ENCODE data around the gene YTHDF1.

The YTHDF1 gene

DNA sequence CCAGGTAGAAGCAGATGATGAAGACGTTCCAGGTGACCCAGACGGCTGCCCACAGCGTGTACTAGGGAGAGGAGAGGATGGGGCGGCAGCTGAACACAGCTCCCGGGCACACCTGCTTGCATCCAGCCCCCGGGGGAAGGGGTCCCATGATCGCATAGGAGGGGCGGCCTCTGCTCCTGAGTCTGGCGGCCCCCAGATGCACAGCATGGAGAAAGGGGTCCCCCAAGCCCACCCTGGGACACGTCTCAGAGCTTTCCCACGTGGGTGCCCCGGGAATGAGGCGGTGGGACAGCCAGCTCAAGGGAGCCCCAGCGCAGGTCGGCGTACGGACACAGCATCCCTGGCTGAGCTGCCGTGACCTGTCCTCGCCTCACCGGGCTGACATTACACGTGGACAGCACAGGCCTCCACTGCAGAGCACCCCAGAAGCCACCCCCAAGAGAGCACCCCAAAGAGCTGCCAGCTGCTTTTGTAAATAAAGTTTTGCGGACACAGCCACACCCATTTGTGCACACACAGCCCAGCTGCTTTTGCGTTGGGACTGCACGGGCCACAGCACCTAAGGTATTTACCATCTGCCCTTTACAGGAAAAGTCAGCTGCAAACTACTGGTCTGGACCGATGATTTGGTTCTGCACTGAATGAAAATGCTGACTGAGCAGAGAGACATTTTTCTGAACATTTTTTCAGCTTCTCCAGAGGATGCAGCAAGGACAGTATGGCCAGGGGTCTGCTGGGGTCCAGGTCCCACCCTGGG, 33.1 kb upstream of the YTHDF1 start:
- DNase-seq (ENCODE audit: low read depth) = no peak

DNA sequence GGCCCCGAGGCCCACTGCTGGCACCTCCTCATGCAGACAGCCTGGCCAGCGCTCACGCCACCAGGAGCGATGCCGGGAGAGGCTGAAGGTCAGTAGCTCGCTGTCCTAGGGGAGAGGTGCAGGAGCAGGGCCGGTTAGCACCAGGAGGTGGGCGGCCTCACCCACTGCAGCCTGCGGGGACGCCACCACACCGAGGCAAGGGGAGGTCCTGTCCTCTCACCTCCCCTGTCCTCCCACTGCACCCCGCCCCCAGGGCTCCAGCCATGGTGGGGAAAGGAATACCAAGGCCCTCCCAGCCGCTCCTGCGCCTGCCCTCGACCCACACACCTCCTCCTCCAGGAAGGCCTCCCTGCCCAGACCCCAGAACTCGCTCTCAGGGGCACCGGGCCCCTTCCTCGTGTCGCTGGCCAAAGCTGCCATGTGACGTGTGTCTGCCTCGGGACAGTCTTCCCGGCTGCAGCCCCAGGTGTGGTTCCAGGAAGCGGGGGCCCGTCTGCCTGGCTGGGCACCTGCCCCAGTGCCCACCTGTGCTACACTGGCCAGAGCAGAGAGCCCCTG, 31.8 kb upstream of the YTHDF1 start:
- no peak for DNase-seq (ENCODE audit: low read depth)

DNA sequence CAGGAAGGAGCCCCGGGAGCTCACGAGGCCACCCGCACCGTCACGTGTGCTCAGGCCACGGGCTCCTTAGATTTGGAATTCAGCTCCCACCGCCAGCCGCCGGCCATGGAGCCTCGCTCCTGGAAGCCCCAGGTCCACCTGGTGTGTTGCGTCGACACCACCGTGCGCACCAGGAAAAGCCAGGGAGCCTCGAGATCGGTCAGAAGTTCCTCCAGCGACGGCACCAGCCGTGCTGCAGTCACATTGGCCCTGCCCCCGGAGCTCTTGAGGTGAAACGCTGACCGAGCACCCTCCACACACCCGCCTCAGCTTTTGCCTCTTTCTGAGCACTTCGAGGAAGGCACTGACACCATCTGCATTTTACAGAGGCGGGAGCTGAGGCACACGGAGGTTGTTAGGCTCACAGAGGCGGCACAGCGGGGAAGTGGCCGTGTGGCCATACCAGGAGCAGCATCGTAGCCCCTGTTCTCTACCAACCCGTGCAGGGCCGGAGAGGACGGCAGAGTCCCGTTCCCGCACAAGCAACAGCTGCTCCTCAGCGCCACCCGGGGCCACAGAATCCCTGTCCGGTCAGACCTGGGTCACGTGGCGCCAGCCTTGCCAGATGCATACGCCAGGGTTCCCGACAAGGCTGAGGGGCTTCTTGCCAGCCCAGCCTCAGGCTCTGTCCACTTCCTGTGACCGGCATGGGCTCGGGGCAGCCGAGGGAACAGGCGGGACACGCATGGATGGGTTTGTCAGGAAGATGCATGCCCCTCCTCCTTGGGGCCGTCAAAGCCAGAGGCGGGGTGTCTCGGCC, 30.8 kb upstream of the YTHDF1 start:
- no peak for DNase-seq (ENCODE audit: low read depth)

DNA sequence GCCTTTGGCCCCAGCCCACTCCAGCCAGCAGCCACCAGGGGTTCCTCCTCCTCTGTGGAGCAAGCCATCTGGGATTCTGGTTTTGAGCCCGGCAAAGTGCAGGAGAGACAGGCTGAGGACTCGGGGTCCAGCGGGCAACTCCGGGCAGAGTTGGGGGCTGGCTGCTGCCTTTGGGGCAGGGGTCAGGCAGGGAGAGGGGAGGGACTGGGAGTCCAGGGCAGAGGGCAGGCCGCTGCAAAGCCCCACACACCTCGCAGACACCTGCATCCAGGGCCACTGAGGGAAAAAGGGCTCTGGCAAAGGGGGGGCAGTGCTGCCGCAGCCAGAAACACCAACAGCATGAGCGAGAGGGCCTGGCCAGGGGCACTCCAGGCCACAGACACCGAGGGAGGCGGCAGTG, 28.5 kb upstream of the YTHDF1 start:
- no peak for DNase-seq (ENCODE audit: low read depth)

DNA sequence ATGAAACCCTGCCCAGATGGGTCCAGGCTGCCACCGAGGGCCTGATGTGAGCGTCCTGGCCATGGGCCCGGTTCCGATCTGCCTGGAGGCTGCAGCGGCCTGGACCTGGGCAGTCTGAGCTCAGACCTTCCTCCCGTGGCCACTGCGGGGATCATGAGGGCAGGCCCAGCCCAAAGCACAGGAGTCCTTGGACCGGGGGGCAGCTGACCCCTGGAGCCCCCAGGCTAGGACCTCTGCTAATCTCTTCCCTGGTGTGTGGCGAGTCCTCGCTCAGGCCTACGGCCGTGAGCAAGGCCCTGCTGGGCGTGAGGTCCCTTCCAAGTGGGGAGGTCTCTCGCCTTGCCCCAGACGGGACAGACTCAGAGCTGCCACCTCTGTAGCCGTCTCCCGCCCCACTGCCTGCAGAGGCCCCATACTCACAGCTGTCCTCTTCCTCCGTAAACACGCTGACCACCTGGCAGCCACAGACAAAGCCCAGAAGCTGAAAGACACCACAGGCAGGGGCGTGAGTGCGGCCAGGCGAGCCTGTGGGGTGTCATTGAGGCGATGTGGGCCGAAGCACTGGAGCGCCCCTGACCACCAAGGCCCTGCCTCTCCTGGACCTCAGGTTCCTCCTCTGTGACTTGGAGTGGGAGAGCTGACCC, 27.8 kb upstream of the YTHDF1 start:
- no peak for DNase-seq (ENCODE audit: low read depth)

DNA sequence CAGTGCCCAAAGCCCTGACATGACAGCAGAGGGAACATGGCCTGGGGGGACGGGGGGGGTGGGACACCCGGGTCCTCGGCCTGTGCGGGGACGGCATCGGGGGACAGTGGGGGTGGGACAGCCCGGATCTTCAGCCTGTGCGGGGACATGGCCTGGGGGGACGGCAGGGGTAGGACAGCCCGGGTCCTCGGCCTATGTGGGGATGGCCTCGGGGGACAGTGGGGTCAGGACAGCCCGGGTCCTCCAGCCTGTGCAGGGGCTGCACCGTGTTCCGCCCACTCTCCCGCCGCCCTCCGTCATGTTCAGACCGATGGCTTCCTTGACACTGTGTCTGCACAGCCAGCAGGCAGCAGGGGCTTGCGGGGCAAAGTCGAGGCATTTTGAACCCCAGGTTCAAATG, 26.8 kb upstream of the YTHDF1 start:
- no peak for DNase-seq (ENCODE audit: low read depth)

DNA sequence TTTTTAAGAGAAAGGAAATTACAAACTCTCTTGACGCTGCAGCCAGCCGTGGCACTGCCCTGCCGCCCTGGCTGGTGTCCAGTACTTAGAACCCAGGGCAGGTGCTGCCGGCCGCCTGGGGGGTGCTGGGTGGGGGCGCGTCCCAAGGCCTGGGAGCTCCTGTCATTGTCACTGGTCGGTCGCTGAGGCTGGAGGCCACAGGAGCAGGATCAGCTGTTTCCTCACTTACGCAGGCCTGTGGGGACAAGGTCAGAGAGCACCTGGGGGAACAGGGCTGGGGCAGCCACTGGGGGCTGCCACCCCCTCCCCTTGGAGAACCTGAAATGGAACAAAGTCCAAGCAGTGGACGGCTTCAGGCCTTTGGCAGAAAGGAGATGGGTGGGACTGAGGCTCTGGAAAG, 25.3 kb upstream of the YTHDF1 start:
- no peak for DNase-seq (ENCODE audit: low read depth)

DNA sequence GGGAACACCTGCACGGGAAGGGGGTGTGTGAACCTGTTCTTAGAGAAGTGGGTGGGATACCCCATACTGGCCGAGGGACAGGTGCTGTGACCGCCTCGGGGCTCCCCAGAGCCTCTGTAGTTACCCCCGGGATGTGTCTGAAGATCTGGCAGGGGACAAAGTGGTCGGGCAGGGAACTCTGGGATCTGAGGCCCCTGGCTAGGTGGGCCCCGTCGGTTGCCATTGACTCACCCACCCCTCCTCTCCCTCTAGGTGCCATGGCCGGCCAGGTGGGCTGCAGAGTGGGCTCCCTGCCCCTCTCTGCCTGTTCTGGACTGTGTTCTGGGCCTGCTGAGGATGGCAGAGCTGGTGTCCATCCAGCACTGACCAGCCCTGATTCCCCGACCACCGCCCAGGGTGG, 24.1 kb upstream of the YTHDF1 start:
- no peak for DNase-seq (ENCODE audit: low read depth)

DNA sequence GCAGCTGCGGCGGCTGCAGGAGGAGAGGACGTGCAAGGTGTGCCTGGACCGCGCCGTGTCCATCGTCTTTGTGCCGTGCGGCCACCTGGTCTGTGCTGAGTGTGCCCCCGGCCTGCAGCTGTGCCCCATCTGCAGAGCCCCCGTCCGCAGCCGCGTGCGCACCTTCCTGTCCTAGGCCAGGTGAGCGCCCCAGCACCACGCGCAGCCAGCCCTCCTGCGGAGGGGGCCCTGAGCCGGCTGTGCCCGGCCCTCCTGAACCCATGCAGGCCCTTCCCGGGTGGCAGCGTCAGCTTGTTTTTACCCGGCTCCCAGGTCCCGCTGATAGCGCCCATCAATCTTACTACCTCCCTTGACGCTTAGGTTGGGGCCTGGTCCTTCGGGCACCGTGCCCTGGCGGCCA, 23.5 kb upstream of the YTHDF1 start:
- no peak for DNase-seq (ENCODE audit: low read depth)

DNA sequence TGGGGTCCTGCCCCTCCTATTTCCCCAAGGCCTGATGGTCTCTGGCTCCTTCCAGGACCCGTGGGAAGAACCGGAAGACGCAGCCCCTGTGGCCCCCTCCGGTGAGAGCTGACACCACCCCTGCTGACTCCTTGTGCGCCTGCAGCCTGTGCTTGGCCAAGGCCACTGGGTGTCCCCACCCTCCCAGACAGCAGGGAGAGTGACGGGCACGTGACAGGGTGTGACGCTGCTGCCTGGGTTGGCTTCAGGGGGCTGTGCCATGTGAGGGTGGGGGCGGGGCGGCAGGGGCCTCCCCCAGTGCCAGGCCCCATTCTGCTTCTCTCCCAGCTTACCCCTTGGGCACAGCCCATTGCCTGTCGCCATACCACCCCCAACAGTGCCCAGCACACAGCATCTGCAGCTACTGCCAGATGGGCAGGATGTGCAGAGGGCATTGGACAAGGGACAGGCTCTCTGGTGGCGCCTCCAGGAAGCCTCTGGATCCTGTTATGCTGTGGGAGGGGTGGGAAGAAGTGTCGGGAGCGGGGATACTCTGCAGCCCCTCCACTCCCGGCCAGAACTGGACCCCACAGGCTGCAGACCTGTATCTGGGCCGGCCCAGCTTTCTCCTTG, 22.7 kb upstream of the YTHDF1 start:
- DNase-seq (ENCODE audit: low read depth) = no peak

DNA sequence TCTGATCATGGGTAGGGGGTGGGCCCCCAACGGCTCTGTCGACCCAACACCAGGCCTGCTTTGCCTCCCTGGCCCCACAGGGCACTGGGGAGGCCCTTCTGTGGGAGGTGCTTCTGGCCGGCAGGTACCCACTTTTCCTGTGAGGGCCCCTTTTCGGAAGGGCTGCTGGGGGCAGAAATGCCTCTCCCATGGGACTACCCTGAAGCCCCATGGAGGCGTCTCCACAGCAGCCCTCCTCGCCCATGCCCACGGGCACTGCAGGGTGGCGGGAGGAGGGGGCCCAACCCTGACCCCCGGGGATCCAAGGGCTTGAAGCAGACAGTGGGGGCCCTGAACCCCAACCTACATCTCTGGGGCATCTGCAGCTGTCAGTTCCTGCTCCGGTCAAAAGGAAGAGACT, 22.1 kb upstream of the YTHDF1 start:
- no peak for DNase-seq (ENCODE audit: low read depth)

DNA sequence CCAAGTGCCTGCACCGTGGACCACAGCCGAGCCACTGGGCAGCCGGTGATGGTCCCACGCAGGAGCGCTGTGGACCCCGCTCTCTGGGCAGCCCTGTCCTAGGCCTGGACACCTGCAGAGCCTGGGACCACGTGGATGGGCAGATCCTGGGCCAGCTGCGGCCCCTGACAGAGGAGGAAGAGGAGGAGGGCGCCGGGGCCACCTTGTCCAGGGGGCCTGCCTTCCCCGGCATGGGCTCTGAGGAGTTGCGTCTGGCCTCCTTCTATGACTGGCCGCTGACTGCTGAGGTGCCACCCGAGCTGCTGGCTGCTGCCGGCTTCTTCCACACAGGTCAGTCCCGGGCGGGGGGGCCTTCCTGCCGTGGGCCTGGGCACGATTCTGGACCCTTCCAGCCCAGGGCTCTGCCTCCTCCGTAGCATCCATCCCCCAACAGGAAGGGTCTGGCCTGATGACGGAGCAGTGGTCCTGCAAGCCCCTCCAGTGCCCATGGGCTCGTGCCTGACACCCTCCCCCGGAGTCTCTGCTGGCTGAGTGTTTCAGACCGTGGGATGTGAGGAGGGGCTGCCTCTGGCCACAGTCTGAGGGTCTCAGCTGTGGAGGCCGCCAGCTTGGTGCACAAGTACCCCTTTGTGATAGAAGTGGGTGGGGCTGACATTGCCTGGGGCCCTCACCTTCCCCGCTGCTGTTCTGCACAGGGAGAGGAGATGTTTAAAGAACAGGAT, 20.3 kb upstream of the YTHDF1 start:
- DNase-seq (ENCODE audit: low read depth) = no peak

DNA sequence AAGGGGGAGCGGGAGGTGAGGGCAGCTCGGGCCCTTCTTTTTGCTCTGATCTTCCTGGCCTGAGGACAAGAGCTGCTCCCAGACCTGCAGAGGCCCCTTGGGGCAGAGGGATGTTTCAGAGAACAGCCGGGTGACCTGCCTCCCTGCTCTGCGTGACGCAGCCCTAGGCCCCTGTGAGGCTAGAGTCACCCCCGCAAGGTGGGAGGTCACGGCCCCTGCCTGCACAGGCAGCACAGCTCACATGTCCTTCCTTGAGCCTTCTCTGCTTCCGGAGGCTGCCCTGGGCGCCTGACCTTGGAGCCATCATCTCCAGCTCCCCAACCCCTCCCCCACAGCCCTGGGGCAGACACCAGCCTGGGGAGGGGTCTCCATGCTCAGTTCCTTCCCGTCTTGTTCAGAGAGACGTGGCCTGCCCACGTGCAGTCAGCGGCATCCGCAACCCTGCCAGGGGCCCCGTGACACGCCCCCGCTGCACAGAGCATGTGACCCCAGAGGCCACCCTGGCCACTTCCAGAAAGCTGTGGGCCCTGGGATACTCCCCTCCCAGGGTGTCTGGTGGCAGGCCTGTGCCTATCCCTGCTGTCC, 19.6 kb upstream of the YTHDF1 start, which contains the start of gene BIRC7:
Gene BIRC7, plus strand, starts transcription at position 507 of the 585 bp plus-strand sequence. CDS start 192 bp downstream, outside the sequence.
- DNase-seq (ENCODE audit: low read depth) = no peak

DNA sequence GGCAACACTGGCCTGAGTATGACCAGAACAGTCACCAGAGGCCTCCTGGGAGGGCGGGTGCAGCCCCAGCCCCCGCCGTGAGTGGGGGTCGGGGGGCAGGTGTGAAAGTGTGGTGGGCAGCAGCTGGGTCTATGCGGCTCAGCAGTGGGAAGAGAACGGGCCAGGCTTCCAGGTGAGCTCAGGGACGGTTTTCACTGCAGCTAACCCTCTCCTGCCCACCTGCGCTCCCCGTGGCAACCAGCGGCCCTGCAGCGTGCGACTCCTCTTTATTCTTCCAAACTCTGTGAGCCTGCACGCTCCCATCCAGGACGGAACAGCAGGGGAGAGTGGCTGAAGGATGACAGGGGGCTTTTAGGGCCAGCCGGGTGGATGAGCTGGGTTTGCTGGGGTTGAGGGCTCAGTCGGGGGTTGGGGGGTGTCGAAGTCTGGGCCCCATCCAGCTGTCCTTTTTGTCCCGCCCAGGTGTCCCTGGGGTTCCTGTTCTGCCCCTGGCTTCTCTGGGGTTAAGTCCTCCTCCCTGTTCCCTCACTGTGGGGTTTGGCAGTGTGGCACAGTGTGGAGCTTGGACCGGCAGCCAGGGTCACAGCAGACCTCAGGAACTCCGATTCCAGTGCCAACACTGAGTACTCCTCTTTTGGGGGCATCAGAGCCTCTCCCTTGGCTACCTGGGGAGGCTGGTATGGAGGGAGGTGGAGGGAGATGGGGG, 18.9 kb upstream of the YTHDF1 start:
- DNase-seq (ENCODE audit: low read depth) = no peak

DNA sequence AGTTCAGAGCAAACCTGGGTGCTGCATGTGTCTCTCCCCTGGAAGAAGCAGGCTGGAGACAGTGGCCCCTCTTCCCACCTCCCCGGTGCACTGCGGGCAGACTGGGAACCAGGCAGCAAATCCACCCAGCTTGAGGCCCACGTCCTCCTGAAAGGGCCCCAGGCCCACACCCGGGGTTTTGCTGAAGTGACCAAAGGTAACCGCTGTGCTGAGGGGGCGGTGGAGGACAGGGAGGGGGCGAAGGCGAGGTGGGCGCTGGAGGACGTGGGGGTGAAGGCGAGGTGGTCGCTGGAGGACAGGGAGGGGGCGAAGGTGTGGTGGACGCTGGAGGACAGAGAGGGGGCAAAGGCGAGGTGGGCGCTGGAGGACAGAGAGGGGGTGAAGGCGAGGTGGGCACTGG, 18.0 kb upstream of the YTHDF1 start:
- no peak for DNase-seq (ENCODE audit: low read depth)

DNA sequence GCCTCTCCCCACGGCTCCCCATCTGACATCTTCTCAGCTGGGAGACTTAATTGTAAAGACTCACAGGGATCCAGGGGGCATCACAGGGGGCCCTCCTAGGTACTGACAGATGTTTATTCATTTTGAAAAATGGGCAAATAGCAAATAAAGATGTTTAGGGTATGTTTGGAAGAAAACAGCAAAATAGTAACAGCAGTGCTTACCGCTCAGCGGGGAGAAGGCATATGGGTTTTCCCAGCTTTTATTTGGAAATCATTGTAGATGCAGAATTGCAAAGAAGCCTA, 17.1 kb upstream of the YTHDF1 start:
- DNase-seq (ENCODE audit: low read depth) = no peak

DNA sequence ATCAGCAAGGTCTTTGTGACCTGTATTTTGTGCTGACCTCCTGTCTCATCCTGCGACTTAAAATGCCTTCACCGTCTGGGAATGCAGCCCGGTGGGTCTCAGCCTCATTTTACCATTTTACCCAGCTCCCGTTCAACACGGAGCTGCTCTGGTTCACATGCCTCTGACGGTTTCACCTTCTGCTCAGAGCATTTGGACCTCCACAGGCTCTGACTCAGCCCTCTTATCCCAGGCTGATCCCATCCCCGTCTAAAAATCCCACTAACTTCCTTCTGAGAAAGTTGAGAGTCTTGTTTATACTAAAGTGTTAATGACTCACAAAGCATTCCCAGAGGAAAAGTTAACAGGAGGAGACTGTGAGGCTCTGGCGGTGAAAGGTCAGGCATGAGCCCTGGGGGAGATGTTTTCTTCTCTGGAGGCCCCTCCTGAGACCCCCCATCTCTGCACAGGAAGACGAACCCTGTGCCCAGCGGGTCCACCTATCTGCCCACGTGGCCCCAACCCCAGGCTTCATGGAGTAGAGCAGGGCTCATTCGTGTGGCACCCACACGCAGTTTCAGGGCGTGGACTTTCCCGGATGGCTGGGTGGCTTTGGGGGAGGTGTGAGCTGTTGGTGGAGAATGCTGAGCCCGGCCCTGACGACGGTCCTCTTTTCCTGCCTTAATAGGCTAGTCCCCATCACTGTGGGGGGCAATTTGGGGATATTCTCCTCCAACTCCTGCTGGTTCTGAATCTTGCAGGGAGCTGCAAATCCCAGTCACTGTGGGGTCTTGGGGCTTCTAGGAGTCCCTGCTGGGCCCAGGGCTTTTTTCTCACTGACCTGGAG, 16.5 kb upstream of the YTHDF1 start:
- DNase-seq (ENCODE audit: low read depth) = no peak

DNA sequence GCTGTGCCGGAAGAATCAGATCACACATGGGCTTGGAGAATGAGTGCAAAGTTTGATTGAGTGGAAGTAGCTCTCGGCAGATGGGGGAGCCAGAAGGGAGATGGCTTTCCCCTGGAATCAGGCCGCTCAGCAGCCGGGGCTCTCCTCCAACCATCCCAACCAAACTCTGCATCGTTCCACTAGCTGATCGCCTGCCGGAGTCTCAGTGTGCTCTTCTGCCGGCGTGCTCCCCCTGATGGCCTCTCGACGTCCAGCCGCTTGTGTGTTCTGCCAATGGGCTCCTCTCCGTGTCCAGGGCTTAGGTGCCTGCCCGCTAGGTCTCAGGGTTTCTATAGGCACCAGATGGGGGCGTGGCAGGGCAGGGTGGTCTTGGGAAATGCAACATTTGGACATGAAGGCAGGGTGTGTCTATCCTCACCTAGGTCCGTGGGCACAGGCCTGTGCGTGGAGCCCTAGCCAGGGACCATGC, 14.9 kb upstream of the YTHDF1 start:
- DNase-seq (ENCODE audit: low read depth) = no peak

DNA sequence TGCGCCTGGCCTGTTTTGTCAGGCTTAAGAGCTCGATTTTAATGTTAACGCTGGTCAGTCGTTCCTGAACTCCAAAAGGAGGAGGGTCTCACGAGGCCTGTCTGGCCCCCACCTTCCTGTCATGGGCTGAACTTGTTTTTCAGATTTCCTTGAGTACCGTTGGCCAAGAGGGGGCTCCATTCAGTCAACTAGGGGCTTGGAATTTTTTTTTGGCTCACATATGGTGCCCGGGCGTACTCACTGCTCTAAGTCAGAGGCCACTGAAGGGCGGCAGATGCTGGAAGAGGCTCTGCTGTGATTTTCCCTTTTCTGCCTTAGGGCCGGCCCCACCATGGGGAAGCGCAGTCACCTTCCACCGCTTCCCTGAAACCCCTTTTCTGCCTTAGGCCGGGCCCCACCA, 12.9 kb upstream of the YTHDF1 start:
- DNase-seq (ENCODE audit: low read depth) = no peak

DNA sequence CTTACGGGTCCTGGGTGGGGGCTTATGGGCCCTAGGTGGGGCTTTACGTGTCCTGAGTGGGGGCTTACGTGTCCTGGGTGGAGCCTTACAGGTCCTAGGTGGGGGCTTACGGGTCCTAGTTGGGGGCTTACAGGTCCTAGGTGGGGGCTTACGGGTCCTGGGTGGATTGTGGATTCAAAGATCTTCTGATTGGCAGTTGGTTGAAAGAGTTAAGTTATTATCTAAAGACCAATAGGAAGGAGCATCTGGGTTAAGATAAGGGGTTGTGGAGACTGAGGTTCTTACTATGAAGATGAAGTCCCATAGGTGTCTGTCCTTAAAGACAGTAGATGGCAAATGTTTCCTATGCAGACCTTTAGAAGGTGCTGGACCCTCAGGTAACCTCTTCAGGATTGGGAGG, 11.3 kb upstream of the YTHDF1 start:
- no peak for DNase-seq (ENCODE audit: low read depth)
